Endometrial microvascular endothelial cells (primary cell): ENCODE data around the gene PPP3R1. TPM values are rescaled to one million over a fixed set of nuclear protein-coding genes. Genes with fewer than 3 reads are reported as not detected.

ENCODE experiments used
- total RNA-seq: library from RNA; depleted of rRNA; stranded (reverse); fragments of >200 nt; gene quantifications from one replicate; pipeline ENCODE4 v1.2.3, GENCODE V29; 2015; ENCODE audit errors: inconsistent ontology term

PPP3R1 gene
- total RNA-seq, 1 donor from 2014 or later: 28.6 TPM

Other genes starting within 250 kb of the PPP3R1 start
- 29.6 TPM for gene C1D, start 189.5 kb downstream of the PPP3R1 start, total RNA-seq
- 27.4 TPM for gene PNO1, start 94.6 kb downstream of the PPP3R1 start, total RNA-seq
- gene CNRIP1, start 67.4 kb upstream of the PPP3R1 start, total RNA-seq: 87.1 TPM
- not detected for gene PLEK, start 112.8 kb upstream of the PPP3R1 start, total RNA-seq
- 1.8 TPM for gene FBXO48, start 214.8 kb upstream of the PPP3R1 start, total RNA-seq
- 1.0 TPM for gene APLF, start 215.1 kb upstream of the PPP3R1 start, total RNA-seq